AG04449 (cell line): Measurements from ENCODE around the gene CDC5L.

ENCODE experiments used
- CTCF ChIA-PET: fragments of 350-600 bp; formaldehyde crosslinking; extraction: SDS; loops from one replicate; lab custom pipeline; 2021; ENCODE audit warnings: antibody characterized with exemption; lab: Yijun Ruan, JAX
- POLR2A ChIA-PET: fragments of 400-600, 350-600 bp; formaldehyde crosslinking; extraction: SDS; loops from one replicate; lab custom pipeline; 2020; ENCODE audit warnings: antibody characterized with exemption, inconsistent platforms; lab: Yijun Ruan, JAX
- DNase-seq: peaks from one replicate; pipeline ENCODE4 v3.0.0-alpha.2; 2010; ENCODE audit warnings: low read depth, low spot score
- H3K4me3 ChIP-seq: 2 replicates; pipeline ENCODE4 v1.5.1; 2011; ENCODE audit warnings: low read depth, mild to moderate bottlenecking, control low read depth, low read length
- TF ChIP-seq, protein P1 (sequence below): IDR thresholded peaks from one replicate; pipeline ENCODE4 v1.5.1; 2011; ENCODE audit warnings: mild to moderate bottlenecking, moderate library complexity, low read length, control low read depth, inconsistent platforms; ENCODE audit not compliant: insufficient read depth; ENCODE audit errors: missing control alignments

CDC5L gene

DNA sequence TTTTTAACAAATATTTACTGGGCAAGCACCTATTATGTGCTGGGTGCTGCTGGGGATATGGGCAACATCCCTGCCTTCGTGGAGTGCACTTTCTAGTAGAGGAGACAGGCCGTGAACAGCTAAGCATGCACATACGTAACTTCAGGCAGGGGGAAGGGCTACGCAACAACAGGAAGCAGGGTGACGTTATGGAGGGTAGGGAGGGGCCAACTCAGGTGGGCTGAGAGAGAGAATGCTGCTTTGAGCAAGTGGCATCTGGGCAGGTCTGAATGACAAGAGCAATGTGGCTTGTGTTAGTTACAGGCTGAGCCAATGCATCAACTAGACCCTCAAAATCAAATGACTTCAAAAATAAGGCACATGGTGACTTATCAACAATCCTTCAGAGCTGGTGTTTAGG, 112.1 kb downstream of the CDC5L start:
- ChIA-PET CTCF (interaction anchor here (1.1 to 1.5 kb wide), 3 partner anchors 10 to 131 kb away, joined by 3 to 4 read pairs (median 3); no protein-coding TSS in a partner anchor), POLR2A (no interaction called here)
- TF ChIP-seq, protein P1, sequence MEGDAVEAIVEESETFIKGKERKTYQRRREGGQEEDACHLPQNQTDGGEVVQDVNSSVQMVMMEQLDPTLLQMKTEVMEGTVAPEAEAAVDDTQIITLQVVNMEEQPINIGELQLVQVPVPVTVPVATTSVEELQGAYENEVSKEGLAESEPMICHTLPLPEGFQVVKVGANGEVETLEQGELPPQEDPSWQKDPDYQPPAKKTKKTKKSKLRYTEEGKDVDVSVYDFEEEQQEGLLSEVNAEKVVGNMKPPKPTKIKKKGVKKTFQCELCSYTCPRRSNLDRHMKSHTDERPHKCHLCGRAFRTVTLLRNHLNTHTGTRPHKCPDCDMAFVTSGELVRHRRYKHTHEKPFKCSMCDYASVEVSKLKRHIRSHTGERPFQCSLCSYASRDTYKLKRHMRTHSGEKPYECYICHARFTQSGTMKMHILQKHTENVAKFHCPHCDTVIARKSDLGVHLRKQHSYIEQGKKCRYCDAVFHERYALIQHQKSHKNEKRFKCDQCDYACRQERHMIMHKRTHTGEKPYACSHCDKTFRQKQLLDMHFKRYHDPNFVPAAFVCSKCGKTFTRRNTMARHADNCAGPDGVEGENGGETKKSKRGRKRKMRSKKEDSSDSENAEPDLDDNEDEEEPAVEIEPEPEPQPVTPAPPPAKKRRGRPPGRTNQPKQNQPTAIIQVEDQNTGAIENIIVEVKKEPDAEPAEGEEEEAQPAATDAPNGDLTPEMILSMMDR: no peak
- DNase-seq: no peak
- no peak overlapping the region for H3K4me3 ChIP-seq
